ENCODE results near the gene TEX52. TPM values are rescaled to one million over a fixed set of nuclear protein-coding genes. Genes with fewer than 3 reads are reported as not detected.

TEX52 gene
- total and polyA plus RNA-seq, 2 of the 13 experiments (the other 11 are each of a cell fraction or from before 2014, with no cell fraction given), result 0.05 TPM; not detected in 1

GRCh38 chr12:2812290-2813213, 44.3 kb downstream of the TEX52 start, which contains the start of gene ITFG2:
TSS of gene ITFG2 (plus strand) at chr12:2812668. CDS start at chr12:2812761, 93 bp downstream.
- ATAC-seq (peak; percentile 97), FAIRE-seq (peak; percentile 91), DNase-seq (ENCODE audit: low spot score) (peak; percentile 98)
- Histone ChIP-seq H4K20me1 (ENCODE audit: insufficient read depth, low read length) (peaks cover 5% of the 10 kb centered on the region; the same call in 1 of the 2 replicates), H3K9me3 (ENCODE audit: low read length) (no peaks in the 10 kb centered on the region), H3K4me3 (replicated peaks in 1 of 3; ENCODE audit: insufficient read depth in 1 of 3, low read depth in 2 of 3, low read length in 3 of 3) (peak within 1 kb of the TSS; percentile 80 to 98 (median 90)), H3K4me2 (ENCODE audit: low read depth, low read length) (peak within 1 kb of the TSS; percentile 96), H3K27me3 (ENCODE audit: control insufficient read depth in 1 of 2, insufficient read depth in 2 of 2, low read length in 2 of 2) (peaks cover 0 to 3% of the 10 kb centered on the region in 2 experiments; a peak in 1 of 5 replicates), H3K4me1 (ENCODE audit: insufficient read depth, low read length) (peaks cover 17% of the 10 kb centered on the region), H3K79me2 (ENCODE audit: insufficient read depth, low read length) (peaks cover 16% of the 10 kb centered on the region), H2AFZ (ENCODE audit: low read length) (peak within 1 kb of the TSS; percentile 96), H3K27ac (ENCODE audit: extremely low read length, insufficient read depth, low read length) (peak within 1 kb of the TSS; percentile 99), H3K36me3 (replicated peaks in 1 of 2; ENCODE audit: control insufficient read depth in 1 of 2, insufficient read depth in 2 of 2, low read length in 2 of 2) (peaks cover 0 to under 1% of the 10 kb centered on the region in 2 experiments; a peak in 2 of 5 replicates), H3K9ac (ENCODE audit: insufficient read depth, low read depth, low read length) (peak within 1 kb of the TSS; percentile 98)
- BruUV-seq (replicated peaks), result TSS peak; percentile 85
- CTCF ChIA-PET (ENCODE audit: low intra/inter-chr PET ratio, low total read pairs), result interaction anchor here (1.2 kb wide), 1 partner anchor 73 kb away, joined by 3 read pairs; no protein-coding TSS in a partner anchor
- intact Hi-C loops (cut with micrococcal nuclease; ENCODE audit: unreplicated experiment), result no loop called here
- in situ Hi-C loops (cut with HindIII; ENCODE audit: extremely low pct_ligation_motif_present, low pct_unique_long_range_greater_than_20kb), result no loop called here
- WGBS (ENCODE audit: low lambda C conversion rate), result 1% methylated on average over 38 of the region's 48 CpGs
- POLR2A ChIA-PET, result interaction anchor here (1.2 to 1.7 kb wide), 4 partner anchors 15 to 151 kb away, joined by 3 to 9 read pairs (median 6); no protein-coding TSS in a partner anchor
- TF ChIP-seq ZNF572 (CRISPR knock-in tag; IDR thresholded peaks at IDR 0.05) (peak; percentile 74; the same call in 1 of the 2 replicates), U2AF1 (optimal IDR thresholded peaks at IDR 0.05; ENCODE audit: low read depth, low read length) (peak; percentile 96), TEF (CRISPR knock-in tag; IDR thresholded peaks at IDR 0.05) (peak; percentile 70; the same call in 1 of the 2 replicates), ZNF335 (CRISPR knock-in tag; IDR thresholded peaks at IDR 0.05) (peak; percentile 77), ZNF383 (CRISPR knock-in tag; IDR thresholded peaks at IDR 0.05; ENCODE audit: borderline replicate concordance) (0 out of 2 replicates have a peak, but pooled peaks have one; percentile 58), ZNF614 (CRISPR knock-in tag; IDR thresholded peaks at IDR 0.05; ENCODE audit: borderline replicate concordance) (peak; percentile 85; the same call in 1 of the 2 replicates), FOSL2 (CRISPR knock-in tag; IDR thresholded peaks at IDR 0.05) (no peak; the same call in 1 of the 2 replicates), SALL2 (CRISPR knock-in tag; IDR thresholded peaks at IDR 0.05) (peak; percentile 96), NKX3-1 (CRISPR knock-in tag; IDR thresholded peaks at IDR 0.05) (peak; percentile 88; the same call in 1 of the 2 replicates), ATF7-NPFF (CRISPR knock-in tag; IDR thresholded peaks at IDR 0.05; ENCODE audit: low read depth) (peak; percentile 90; the same call in 1 of the 2 replicates), CREM (IDR thresholded peaks at IDR 0.05) (peak; percentile 93), CREM (CRISPR knock-in tag; IDR thresholded peaks at IDR 0.05) (no peak), SP4 (CRISPR knock-in tag; IDR thresholded peaks at IDR 0.05) (peak; percentile 67; the same call in 1 of the 2 replicates), FIP1L1 (IDR thresholded peaks at IDR 0.05; ENCODE audit: borderline replicate concordance, insufficient read depth, low read depth, low read length) (peak; percentile 84; the same call in 1 of the 2 replicates), MLXIP (CRISPR knock-in tag; IDR thresholded peaks at IDR 0.05; ENCODE audit: borderline replicate concordance) (0 out of 2 replicates have a peak, but pooled peaks have one; percentile 49), CAMTA2 (CRISPR knock-in tag; IDR thresholded peaks at IDR 0.05; ENCODE audit: borderline replicate concordance) (0 out of 2 replicates have a peak, but pooled peaks have one; percentile 83)
- TF ChIP-seq, protein P1, sequence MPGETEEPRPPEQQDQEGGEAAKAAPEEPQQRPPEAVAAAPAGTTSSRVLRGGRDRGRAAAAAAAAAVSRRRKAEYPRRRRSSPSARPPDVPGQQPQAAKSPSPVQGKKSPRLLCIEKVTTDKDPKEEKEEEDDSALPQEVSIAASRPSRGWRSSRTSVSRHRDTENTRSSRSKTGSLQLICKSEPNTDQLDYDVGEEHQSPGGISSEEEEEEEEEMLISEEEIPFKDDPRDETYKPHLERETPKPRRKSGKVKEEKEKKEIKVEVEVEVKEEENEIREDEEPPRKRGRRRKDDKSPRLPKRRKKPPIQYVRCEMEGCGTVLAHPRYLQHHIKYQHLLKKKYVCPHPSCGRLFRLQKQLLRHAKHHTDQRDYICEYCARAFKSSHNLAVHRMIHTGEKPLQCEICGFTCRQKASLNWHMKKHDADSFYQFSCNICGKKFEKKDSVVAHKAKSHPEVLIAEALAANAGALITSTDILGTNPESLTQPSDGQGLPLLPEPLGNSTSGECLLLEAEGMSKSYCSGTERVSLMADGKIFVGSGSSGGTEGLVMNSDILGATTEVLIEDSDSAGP (CRISPR knock-in tag; IDR thresholded peaks at IDR 0.05; ENCODE audit: borderline replicate concordance), result peak; percentile 90

Data from HepG2 (cell line).